Subcutaneous abdominal adipose tissue (tissue), 5 donors: ENCODE results near the gene SYNPO2L.
"Not testable (repeated sequence)": the region's sequence is repeated elsewhere in the genome, so short reads cannot be mapped to it uniquely, and the experiment has no call there.

ENCODE experiments used
- H3K27ac ChIP-seq: one replicate; pipeline ENCODE4 v1.7.0; 2013; ENCODE audit warnings: low read depth, mild to moderate bottlenecking, inconsistent platforms, low read length, moderate library complexity
- H3K27me3 ChIP-seq, 5 donors: one replicate each; pipeline ENCODE4 v1.7.0; 2013; ENCODE audit warnings: low read length in 5 of 5, inconsistent platforms in 1 of 5; ENCODE audit not compliant: control insufficient read depth in 5 of 5, insufficient read depth in 4 of 5
- H3K36me3 ChIP-seq, 5 donors: one replicate each; pipeline ENCODE4 v1.7.0; 2013; ENCODE audit warnings: low read length in 5 of 5; ENCODE audit not compliant: control insufficient read depth in 5 of 5, insufficient read depth in 5 of 5
- H3K4me1 ChIP-seq, 5 donors: one replicate each; pipeline ENCODE4 v1.7.0; 2013; ENCODE audit warnings: low read length in 5 of 5, mild to moderate bottlenecking in 3 of 5, moderate library complexity in 1 of 5; ENCODE audit not compliant: control insufficient read depth in 5 of 5, insufficient read depth in 5 of 5
- H3K4me3 ChIP-seq, 5 donors: one replicate each; pipeline ENCODE4 v1.7.0; 2013; ENCODE audit warnings: low read length in 5 of 5, low read depth in 1 of 5
- H3K9ac ChIP-seq, 5 donors: one replicate each; pipeline ENCODE4 v1.7.0; 2013; ENCODE audit warnings: low read length in 5 of 5, mild to moderate bottlenecking in 4 of 5, moderate library complexity in 3 of 5
- H3K9me3 ChIP-seq, 5 donors: one replicate each; pipeline ENCODE4 v1.7.0; 2013; ENCODE audit warnings: low read length in 5 of 5; ENCODE audit not compliant: control insufficient read depth in 5 of 5
- donor health status: healthy.
- donor health status: healthy.
- donor health status: healthy.
- donor health status: healthy.
- donor health status: healthy.

SYNPO2L gene

DNA sequence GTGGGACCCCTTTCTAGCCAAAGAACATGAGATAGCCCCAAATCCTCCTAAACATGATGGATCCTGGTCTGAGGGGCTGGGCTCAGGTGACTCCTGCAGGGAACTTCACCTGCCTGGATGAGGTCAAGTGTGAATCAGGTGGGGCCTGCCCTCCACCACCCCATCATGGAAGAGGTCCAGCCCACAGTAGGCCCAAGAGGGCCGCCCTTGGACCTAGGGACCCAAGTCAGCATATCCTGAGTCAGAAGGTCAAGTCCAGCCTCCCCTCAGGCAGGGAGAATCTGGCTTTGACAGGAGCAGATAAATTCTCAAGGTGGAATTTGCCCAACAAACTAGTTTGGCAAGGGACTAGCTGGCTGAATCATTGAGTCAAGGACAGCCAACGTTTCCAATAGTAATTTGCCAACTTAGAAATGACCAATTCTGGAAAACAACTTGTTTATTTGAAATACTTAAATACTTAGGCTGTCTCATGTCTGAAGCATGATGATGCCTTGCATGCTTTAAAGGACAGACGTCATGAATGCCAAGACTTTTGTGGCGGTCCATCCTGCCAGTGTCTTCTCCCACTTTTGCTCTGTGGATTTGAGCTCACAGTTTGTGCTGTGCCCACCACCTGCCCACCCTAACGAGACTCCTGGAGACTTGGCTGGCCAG, 10.5 kb upstream of the SYNPO2L start:
- H3K4me1 ChIP-seq, H3K4me3 ChIP-seq, H3K9ac ChIP-seq, H3K27ac ChIP-seq, H3K9me3 ChIP-seq, H3K36me3 ChIP-seq, H3K27me3 ChIP-seq: not testable (repeated sequence)

DNA sequence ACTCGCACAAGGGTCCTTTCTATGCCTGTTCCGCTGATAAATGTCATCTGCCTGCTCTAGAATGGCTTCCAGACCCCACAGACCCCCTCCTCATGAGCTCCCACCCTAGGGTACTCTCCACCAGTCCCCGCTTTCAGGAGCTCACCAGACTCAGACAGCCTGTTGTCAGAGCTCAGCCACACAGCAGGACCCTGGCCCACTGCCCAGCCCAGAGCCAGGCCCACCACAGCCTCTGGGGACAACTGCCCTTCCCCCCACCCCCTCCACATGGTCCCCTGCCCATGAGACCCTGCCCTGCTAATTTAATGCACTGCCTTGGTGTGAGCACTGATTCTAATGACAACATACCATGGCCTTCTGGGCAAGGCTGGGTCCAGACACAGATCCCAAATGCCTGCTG, 9.8 kb upstream of the SYNPO2L start:
- not testable (repeated sequence) for H3K9ac ChIP-seq, H3K9me3 ChIP-seq, H3K27ac ChIP-seq, H3K4me3 ChIP-seq, H3K4me1 ChIP-seq, H3K36me3 ChIP-seq, H3K27me3 ChIP-seq

DNA sequence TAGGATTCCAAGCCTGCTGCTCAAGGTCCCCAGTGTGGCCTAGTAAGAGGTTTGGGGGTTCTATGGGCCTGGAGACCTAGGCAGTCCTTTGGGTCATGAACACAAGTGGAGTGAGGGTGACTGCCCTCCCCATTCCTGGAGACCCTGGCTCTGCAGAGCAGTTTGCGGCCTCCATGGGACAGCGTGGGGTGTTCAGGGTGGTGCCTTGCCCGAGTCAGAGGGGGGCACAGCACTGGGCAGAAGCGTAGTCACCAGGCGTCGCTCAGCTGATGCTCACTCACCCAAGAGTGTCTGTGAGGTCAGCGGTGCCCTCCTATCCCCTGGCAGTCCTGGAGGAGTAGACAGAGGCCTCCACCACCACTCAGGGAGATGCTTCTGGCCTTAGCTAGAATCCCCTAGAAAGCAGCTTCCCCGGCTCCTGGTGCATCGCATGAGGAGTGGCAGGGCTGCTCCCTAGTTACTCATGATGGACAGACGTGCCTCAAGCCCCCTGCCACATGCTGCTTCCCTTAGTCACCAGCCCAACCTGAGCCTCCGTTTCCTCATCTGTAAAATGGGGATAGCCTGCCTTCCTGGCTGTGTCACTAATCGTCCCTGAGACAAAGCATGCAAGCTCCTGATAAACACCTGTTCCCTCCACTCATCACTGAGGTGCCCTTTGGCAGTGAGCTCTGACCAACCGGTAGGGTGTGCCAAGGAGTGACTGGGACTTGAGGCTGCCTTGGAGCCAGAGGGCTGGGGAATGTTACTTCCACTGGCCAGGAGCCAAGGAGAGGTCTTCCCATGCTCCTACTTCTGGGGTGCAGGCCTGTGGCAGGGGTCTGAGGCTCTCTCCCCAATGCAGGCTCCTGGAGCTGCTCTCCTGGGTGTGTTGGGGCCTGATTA, 8.6 kb upstream of the SYNPO2L start:
- not testable (repeated sequence) for H3K36me3 ChIP-seq, H3K4me1 ChIP-seq, H3K27me3 ChIP-seq, H3K9me3 ChIP-seq, H3K9ac ChIP-seq, H3K4me3 ChIP-seq, H3K27ac ChIP-seq

DNA sequence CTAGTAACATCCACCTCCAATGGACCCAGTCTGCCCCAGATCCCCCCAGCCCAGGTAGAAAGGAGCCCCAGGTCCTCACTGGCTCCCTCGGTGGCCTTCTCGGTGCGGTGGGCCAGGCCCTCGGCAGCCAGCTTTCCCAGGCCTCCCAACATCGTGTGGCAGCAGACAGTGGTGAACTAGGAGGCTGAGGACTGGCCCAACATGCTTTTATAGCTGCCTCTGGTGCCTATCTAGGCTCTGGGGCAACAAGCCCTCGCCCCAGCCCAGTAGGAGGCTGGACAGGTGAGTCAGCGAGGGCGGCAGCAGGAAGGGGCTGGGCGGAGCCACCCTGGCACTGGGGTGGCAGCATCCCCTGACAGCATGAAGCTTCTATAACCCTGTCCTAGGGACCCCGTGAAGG, 7.8 kb upstream of the SYNPO2L start:
- H3K4me1 ChIP-seq, H3K36me3 ChIP-seq, H3K27me3 ChIP-seq, H3K27ac ChIP-seq, H3K4me3 ChIP-seq, H3K9me3 ChIP-seq, H3K9ac ChIP-seq: not testable (repeated sequence)

DNA sequence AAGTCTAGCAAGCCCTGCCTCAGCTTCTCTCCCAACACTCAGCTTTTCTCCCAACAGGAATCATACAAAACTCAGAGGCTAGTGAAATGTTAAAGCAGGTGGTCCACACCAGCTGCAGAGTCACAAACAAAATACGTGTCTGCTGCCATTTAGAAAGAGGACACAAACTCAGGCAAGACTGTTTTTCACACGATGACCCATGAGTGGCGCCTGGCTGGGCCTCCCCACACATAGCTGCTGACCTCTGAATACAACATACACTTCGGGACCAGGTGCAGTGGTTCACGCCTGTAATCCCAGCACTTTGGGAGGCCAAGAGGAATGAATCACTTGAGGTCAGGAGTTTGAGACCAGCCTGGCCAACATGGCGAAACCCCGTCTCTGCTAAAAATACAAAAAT, 6.9 kb upstream of the SYNPO2L start:
- H3K9me3 ChIP-seq, H3K27me3 ChIP-seq, H3K4me3 ChIP-seq, H3K27ac ChIP-seq, H3K36me3 ChIP-seq, H3K4me1 ChIP-seq, H3K9ac ChIP-seq: not testable (repeated sequence)

DNA sequence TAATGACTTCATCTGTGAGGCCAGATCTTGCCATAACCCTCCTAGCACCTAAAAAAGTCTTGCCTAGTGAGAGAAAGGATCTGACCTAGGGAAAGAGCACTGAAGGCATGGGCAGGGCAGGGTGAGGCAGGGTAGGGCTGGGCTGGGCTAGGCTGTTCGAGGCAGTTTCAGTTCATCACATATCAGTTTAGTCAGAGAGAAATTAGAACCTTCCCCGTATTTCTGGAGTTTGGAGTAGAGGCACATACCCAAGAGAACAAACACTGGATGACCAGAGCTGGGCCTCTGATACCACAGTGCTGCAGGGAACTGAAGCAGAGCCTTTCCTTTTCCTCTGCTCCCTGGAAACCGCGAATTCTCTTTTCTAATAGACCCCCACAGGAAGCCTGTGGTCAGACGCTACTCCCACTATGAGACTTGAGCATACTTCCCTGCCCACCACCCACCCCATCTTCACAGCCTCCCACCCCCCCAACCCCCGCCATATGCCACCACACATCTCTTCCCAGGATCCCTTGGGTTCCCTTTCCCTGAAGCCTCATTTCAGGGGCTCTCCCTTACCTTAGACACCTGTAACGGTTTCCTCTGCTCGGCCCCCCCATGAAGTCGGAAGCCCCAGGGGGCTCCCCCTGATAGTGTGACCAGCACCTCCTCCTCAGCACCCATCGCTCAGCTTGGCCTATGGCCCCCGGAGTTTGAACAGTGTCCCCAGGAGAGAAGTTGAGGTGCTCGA, 406 bp downstream of the SYNPO2L start:
- Histone ChIP-seq H3K4me3 (no peak overlapping the region), H3K4me1 (no peaks in the 10 kb centered on the region), H3K36me3 (no peaks in the 10 kb centered on the region), H3K9ac (no peak overlapping the region), H3K27ac (no peak overlapping the region), H3K9me3 (no peaks in the 10 kb centered on the region), H3K27me3 (peaks cover 0 to 3% (median 0%) of the 10 kb centered on the region in 5 donors)

DNA sequence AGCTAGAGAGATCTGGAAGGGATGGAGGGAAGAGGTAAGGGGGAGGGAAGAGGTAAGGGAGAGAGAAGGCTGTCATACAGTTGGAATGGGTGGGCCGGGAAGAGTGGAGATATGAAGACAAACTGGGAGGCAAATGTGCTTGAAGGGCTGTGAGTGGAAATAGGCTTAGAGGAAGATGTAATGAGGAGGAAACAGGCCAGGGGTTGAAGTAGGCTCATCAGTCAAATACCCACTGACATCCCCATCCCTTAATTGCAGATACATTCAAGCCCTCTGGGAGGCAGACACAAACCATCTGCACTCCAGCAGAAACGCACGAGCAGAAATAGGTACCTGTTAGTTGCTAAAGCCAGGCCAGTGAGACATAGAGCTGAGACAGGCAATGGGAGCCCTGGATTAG, 2.1 kb downstream of the SYNPO2L start:
- peaks cover 0 to 2% (median 0%) of the 10 kb centered on the region in 5 donors for H3K4me1 ChIP-seq
- no peaks in the 10 kb centered on the region for H3K36me3 ChIP-seq

DNA sequence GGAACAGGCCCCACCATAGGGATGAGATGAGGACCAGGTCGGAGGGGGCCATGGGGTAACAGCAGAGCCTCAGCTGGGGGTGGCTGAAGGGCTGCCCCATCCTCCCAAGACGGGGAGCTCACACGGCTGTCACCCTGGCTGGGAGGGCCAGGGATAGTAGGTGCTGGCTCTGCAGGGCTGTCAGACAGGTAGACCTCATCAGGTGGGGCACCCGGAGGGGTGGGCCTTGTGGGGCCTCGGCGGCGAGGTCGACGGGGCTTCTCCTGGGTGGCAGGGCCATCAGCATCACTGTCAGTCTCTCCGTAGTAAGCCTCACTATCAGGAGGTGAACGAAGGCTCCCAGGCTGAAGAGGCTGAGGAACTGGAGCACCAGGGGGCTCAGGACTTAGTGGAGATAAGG, 2.6 kb downstream of the SYNPO2L start:
- Histone ChIP-seq H3K4me1 (peaks cover 0 to 7% (median 4%) of the 10 kb centered on the region in 5 donors), H3K9me3 (no peaks in the 10 kb centered on the region), H3K36me3 (no peaks in the 10 kb centered on the region), H3K9ac (no peak overlapping the region), H3K4me3 (no peak overlapping the region), H3K27ac (no peak overlapping the region), H3K27me3 (peaks cover 0 to 3% (median 0%) of the 10 kb centered on the region in 5 donors)

More for the DNA sequence above, 2.1 kb downstream of the SYNPO2L start:
- H3K9me3 ChIP-seq: no peaks in the 10 kb centered on the region
- H3K9ac ChIP-seq: no peak overlapping the region
- no peak overlapping the region for H3K27ac ChIP-seq
- H3K4me3 ChIP-seq: no peak overlapping the region
- peaks cover 0 to 3% (median 0%) of the 10 kb centered on the region in 5 donors for H3K27me3 ChIP-seq

DNA sequence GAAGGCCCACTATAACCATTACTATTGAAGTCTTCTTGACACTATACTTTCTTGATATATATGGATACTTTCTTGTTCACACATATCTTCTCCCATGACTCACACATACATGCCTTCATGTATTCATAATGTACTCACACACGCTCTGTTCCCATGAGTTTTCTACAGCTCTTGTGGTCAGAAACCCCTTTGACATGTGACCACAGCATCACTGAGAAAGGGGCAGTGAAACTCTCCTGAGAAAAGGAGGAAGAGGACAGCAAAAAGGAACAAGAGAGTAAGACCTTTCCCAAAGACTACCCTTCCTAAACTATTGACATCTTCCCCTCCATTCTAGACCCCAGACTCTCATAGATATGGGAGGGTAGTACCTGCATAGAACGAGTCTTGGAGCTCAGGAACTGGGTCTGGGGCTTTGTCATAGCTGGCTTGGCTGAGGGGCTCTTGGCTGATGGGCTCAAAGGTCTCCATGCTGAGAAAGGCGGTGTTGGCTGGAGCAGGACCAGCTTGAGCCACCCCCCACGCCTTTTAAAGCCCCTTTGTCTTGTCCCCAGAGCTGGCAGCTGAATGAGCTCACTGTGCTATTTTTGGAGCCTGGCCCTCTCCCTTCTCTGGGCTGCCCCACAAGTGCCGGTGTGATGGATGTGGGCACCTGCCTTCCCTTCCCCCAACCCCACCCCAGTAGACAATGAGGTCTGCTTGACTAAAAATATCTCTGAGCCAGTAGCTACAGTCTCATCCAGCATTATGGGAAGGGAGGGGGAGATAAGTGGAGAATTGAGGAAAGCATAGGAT, 5.1 kb downstream of the SYNPO2L start:
- H3K27me3 ChIP-seq: peaks cover 0 to 3% (median 0%) of the 10 kb centered on the region in 5 donors
- no peak overlapping the region for H3K27ac ChIP-seq
- peaks cover 0 to 21% (median 17%) of the 10 kb centered on the region in 5 donors for H3K4me1 ChIP-seq
- H3K36me3 ChIP-seq: no peaks in the 10 kb centered on the region
- no peak overlapping the region for H3K4me3 ChIP-seq
- no peak overlapping the region for H3K9ac ChIP-seq
- H3K9me3 ChIP-seq: no peaks in the 10 kb centered on the region
